Activated CD8-positive, alpha-beta memory T cell treated with anti-CD3 and anti-CD28 coated beads for 1 hour (primary cell): Measurements from ENCODE around the gene SUSD5.

Source experiments
- DNase-seq, 2 donors: peaks; one replicate each; pipeline ENCODE4 v3.0.0-alpha.2; 2020; ENCODE audit warnings: low read depth in 1 of 2; ENCODE audit errors: extremely low read depth in 1 of 2

Gene SUSD5

GRCh38 chr3:33218446-33219174 lies at the start of gene SUSD5:
TSS of gene SUSD5 (minus strand) at chr3:33218810. CDS start at chr3:33218797, 13 bp downstream.
- no peak for DNase-seq

GRCh38 chr3:33260104-33260503 lies 41.5 kb upstream of the SUSD5 start:
- DNase-seq = no peak

GRCh38 chr3:33256249-33256648 lies 37.6 kb upstream of the SUSD5 start:
- DNase-seq = no peak

- no peak for DNase-seq
Measured at GRCh38 chr3:33250712-33251111, 32.1 kb upstream of the SUSD5 start.

GRCh38 chr3:33246786-33247185 lies 28.2 kb upstream of the SUSD5 start:
- no peak for DNase-seq

GRCh38 chr3:33240261-33240660 lies 21.7 kb upstream of the SUSD5 start:
- DNase-seq = no peak

GRCh38 chr3:33238923-33239322 lies 20.3 kb upstream of the SUSD5 start:
- DNase-seq = no peak

GRCh38 chr3:33237439-33237838 lies 18.8 kb upstream of the SUSD5 start:
- no peak for DNase-seq

GRCh38 chr3:33236005-33236404 lies 17.4 kb upstream of the SUSD5 start:
- DNase-seq = no peak

- DNase-seq = no peak
Measured at GRCh38 chr3:33233884-33234283, 15.3 kb upstream of the SUSD5 start.

GRCh38 chr3:33231756-33232465 lies 13.3 kb upstream of the SUSD5 start:
- no peak for DNase-seq

GRCh38 chr3:33229947-33230346 lies 11.3 kb upstream of the SUSD5 start:
- DNase-seq = no peak

GRCh38 chr3:33229066-33229465 lies 10.5 kb upstream of the SUSD5 start:
- DNase-seq = no peak

GRCh38 chr3:33221241-33221640 lies 2.6 kb upstream of the SUSD5 start:
- no peak for DNase-seq

GRCh38 chr3:33219175-33219487 lies 521 bp upstream of the SUSD5 start:
- DNase-seq = no peak

GRCh38 chr3:33217866-33218445 lies 654 bp downstream of the SUSD5 start:
- no peak for DNase-seq

GRCh38 chr3:33215739-33216138 lies 2.9 kb downstream of the SUSD5 start:
- DNase-seq = no peak

- DNase-seq = no peak
Measured at GRCh38 chr3:33212406-33212805, 6.2 kb downstream of the SUSD5 start.

- no peak for DNase-seq
Measured at GRCh38 chr3:33211444-33211843, 7.2 kb downstream of the SUSD5 start.

GRCh38 chr3:33209357-33209756 lies 9.3 kb downstream of the SUSD5 start:
- no peak for DNase-seq

GRCh38 chr3:33202711-33203457 lies 15.7 kb downstream of the SUSD5 start:
- DNase-seq = no peak

GRCh38 chr3:33201195-33201594 lies 17.4 kb downstream of the SUSD5 start:
- DNase-seq = no peak
